Retinal pigment epithelial cell (primary cell): ENCODE data around the gene FRMD3.

Experiments
- DNase-seq: peaks from one replicate; pipeline ENCODE4 v3.0.0-alpha.2; 2010; ENCODE audit warnings: low read depth
- H3K4me3 ChIP-seq: 2 replicates; pipeline ENCODE4 v1.5.1; 2011; ENCODE audit warnings: mild to moderate bottlenecking, low read length, control low read depth, moderate library complexity
- CTCF ChIP-seq: conservative IDR thresholded peaks from 2 replicates; pipeline ENCODE4 v1.5.1; 2011; ENCODE audit warnings: low read depth, low read length, control low read depth, inconsistent platforms

Gene FRMD3

DNA sequence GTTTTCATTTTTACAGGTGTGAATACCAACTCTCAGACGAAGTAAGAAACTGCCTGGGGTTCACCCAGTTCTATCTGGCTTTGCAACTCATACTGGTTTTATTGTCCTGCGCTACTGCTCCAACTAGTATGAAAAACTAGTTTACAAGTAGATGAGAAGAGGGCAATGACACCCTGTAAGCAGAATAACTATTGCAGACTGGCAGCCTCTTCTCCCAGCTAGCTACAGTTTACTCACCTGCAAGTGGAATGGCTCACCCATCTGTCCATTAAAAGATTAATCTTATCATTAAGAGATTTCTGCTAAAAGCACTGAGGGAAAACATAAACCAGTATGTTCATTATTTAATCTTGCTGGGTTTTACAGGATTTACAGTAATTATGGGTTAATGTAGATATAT is 113.4 kb downstream of the FRMD3 start:
- H3K4me3 ChIP-seq: no peak overlapping the region
- DNase-seq: no peak
- TF ChIP-seq CTCF: no peak

DNA sequence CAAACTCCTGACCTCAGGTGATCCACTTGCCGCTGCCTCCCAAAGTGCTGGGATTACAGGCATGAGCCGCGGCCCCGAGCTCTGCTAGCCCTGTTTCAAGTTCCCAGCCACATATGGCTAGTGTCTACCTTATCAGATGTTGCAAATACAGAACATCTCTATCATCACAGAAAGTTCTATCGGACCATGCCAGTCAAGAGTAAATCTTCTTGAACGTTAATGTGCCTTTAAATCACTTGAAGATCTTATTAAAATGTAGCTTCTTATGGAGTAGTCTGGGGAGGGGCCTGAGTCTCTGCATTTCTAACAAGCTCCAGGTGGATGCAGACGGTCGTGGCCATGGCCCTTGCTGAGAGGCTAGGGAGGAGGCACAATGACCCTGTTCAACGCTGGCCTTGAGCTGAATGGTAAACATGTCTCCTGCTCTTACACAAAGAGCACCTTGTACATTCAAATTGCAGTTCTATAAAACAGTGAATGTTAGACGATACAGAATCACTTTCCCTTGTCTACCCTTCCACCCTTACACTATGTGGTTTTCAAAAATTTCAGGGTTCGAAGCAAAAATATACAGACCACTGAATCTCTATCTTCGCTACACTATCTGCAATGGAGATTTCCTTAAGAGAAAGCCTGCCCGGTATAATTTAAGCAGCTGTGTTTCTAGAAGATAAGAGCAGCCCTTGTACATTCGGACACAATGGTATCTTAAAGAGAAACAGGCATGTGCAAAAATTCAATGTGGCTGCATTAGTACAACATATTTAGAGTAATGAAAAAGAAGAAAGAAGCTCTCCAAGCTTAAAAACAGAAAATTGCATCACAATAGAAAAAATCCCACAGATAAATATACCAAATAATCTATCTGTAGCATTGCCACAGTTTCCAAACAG is 114.1 kb downstream of the FRMD3 start:
- H3K4me3 ChIP-seq: no peak overlapping the region
- no peak for DNase-seq
- no peak for TF ChIP-seq CTCF

GRCh38 chr9:83422527-83422926 is 115.7 kb downstream of the FRMD3 start:
- no peak overlapping the region for H3K4me3 ChIP-seq
- no peak for DNase-seq
- no peak for TF ChIP-seq CTCF

- no peak for DNase-seq
- H3K4me3 ChIP-seq: no peak overlapping the region
- no peak for TF ChIP-seq CTCF
Measured at GRCh38 chr9:83420486-83420885, 117.7 kb downstream of the FRMD3 start.

DNA sequence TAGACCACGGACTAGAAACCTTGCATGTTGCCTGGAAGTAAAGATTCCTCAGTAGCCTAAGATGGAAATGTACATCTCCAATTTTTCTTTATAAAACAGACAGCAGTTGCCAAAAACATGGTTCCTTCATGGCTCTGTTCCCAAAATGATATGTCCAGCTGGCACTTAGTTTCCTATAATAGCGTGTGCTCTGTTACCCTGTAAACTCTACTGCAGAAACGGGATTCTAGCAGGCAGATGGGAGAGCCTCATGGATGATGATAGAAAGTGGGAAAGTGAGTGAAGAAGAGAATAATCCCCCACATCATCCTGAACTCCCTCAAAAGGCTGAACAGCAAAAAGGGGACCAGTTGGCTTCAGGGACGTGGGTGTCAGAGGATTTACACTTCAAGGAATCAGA is 118.2 kb downstream of the FRMD3 start:
- H3K4me3 ChIP-seq: no peak overlapping the region
- DNase-seq: no peak
- no peak for TF ChIP-seq CTCF

DNA sequence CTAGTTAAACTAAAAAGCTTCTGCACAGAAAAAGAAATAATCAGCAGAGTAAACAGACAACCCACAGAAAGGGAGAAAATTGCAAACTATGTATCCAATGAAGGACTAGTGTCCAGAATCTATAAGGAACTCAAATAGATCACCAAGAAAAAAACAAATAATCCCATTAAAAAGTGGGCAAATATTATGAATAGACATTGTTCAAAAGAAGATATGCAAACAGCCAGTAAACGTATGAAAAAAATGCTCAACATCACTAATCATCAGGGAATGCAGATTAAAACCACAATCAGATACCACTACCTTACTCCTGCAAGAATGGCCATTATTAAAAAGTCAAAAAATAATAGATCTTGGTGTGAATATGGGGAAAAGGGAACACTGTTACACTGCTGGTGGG is 119.9 kb downstream of the FRMD3 start:
- TF ChIP-seq CTCF: no peak
- H3K4me3 ChIP-seq: no peak overlapping the region
- no peak for DNase-seq

DNA sequence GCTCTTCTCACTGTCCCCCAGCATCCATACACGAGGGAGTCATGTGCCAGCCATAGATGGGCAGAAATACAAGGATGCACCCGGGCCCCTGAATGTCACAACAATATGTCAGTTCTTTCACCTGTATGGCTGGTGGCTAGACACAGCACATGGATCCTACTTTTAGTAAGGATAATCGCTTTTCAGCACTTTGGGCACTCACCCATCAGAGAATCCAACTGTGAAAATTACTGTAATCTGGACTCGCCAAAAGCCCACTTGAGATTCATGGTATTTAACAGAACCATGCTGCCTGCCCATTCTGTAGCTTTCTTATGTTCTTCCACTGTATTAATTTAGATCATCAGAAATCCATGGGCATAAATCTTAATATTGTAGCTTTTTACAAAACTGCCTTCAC is 124.8 kb downstream of the FRMD3 start:
- TF ChIP-seq CTCF: no peak
- no peak for DNase-seq
- H3K4me3 ChIP-seq: no peak overlapping the region
